NT2/D1 (cell line): ENCODE results near the gene RGS12.

Experiments used
- YY1 ChIP-seq: IDR thresholded peaks from 2 replicates; pipeline ENCODE4 v1.6.1; 2011; ENCODE audit not compliant: insufficient read length, insufficient read depth
- ZNF274 ChIP-seq: IDR thresholded peaks from 2 replicates; pipeline ENCODE4 v1.6.1; 2011; ENCODE audit warnings: mild to moderate bottlenecking, low read depth, low read length

DNA sequence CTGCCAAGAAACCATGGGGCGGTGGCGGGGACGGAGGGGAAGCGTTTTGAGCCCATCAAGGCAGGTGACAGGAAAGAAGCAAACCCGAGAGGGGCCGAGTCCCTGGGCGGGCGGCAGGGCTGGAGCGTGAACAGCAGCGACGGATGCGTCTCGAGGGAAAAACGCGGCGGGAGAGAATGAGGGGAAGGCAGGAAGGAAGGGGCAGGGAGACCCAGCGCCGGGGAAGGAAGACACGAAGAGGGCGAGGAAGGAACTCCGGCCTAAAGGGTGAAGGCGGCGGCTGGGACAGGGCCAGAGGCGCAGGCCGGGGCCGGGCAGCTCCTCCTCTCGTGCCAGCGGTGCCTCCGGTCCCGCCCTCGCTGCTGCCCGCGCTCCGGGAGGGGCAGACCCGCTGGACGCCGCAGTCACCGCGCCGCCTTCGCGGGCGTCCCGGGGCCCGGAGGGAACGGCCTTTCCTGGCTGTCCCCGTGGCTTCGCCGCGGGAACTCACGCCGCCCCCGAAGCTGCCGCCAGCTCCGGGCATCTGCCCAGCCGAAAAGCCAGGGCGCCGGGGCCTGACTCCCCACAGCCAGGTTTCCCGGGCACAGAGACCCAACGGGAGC, 751 bp upstream of the RGS12 start:
- TF ChIP-seq ZNF274 (no peak), YY1 (no peak)
